CD4-positive, alpha-beta T cell (primary cell): ENCODE measurements around the gene ANKRD17. TPM values are rescaled to one million over a fixed set of nuclear protein-coding genes. Genes with fewer than 3 reads are reported as not detected.
A peak's percentile ranks its signal among the peaks of the same experiment; 100 is the strongest.

Source experiments
- ATAC-seq: fragments of 200-7000 bp; cut with Tn5 transposase; one replicate; pipeline ENCODE4 v1.10.0; 2022; ENCODE audit warnings: mild to moderate bottlenecking; ENCODE audit not compliant: poor library complexity
- CTCF ChIA-PET: fragments of 350-600 bp; sonication (Branson Sonifier 250); formaldehyde crosslinking; loops from one replicate; lab custom pipeline; 2021; ENCODE audit warnings: antibody characterized with exemption, inconsistent platforms; lab: Charles Lee
- POLR2A ChIA-PET: fragments of 350-600 bp; sonication (Branson Sonifier 250); formaldehyde crosslinking; loops from one replicate; lab custom pipeline; 2021; ENCODE audit warnings: antibody characterized with exemption, inconsistent platforms; lab: Charles Lee
- DNase-seq, 14 experiments: peaks; one replicate each; pipeline ENCODE4 v3.0.0-alpha.2; 2013 to 2020; ENCODE audit warnings: mixed read lengths in 2 of 14
- H3K27ac ChIP-seq, 2 donors: one replicate each; pipeline versions ENCODE4 v1.5.1 to v1.7.0; 2013; ENCODE audit warnings: low read length in 2 of 2, low read depth in 1 of 2, mild to moderate bottlenecking in 1 of 2
- H3K27me3 ChIP-seq, 2 experiments: 1 replicate in 1 of 2; 2 replicates in 1 of 2; pipeline versions ENCODE4 v1.6.1 to v1.7.0; 2013; ENCODE audit warnings: low read length in 2 of 2, control low read depth in 1 of 2, mild to moderate bottlenecking in 1 of 2, moderate library complexity in 1 of 2; ENCODE audit not compliant: insufficient read depth in 2 of 2, control insufficient read depth in 1 of 2
- H3K36me3 ChIP-seq: one replicate; pipeline ENCODE4 v1.6.1; 2013; ENCODE audit warnings: low read length, control low read depth; ENCODE audit not compliant: insufficient read depth
- H3K4me1 ChIP-seq: one replicate; pipeline ENCODE4 v1.6.1; 2013; ENCODE audit warnings: low read length, control low read depth; ENCODE audit not compliant: insufficient read depth
- H3K4me3 ChIP-seq: one replicate; pipeline ENCODE4 v1.5.1; 2013; ENCODE audit warnings: mild to moderate bottlenecking, low read length, moderate library complexity
- H3K9me3 ChIP-seq, 2 experiments: 1 replicate in 1 of 2; 2 replicates in 1 of 2; pipeline versions ENCODE4 v1.6.1 to v1.7.0; 2013; ENCODE audit warnings: low read length in 2 of 2, mild to moderate bottlenecking in 2 of 2, control low read depth in 1 of 2, moderate library complexity in 1 of 2; ENCODE audit not compliant: control insufficient read depth in 1 of 2, insufficient read depth in 1 of 2
- H3K27ac Mint-ChIP-seq: one replicate; pipeline ENCODE4 v1.8.0; 2020; ENCODE audit warnings: mixed read lengths
- H3K27me3 Mint-ChIP-seq: one replicate; pipeline ENCODE4 v1.8.0; 2021; ENCODE audit warnings: mixed read lengths
- H3K36me3 Mint-ChIP-seq: one replicate; pipeline ENCODE4 v1.8.0; 2021; ENCODE audit warnings: low read depth, mixed read lengths
- H3K4me1 Mint-ChIP-seq: one replicate; pipeline ENCODE4 v1.8.0; 2021; ENCODE audit warnings: low read depth, mixed read lengths
- H3K4me3 Mint-ChIP-seq: one replicate; pipeline ENCODE4 v1.8.0; 2020; ENCODE audit warnings: mild to moderate bottlenecking, mixed read lengths
- H3K9me3 Mint-ChIP-seq: one replicate; pipeline ENCODE4 v1.8.0; 2020; ENCODE audit warnings: mixed read lengths
- intact Hi-C, 2 experiments: fragments of 100-400 bp; cut with DNase I in 1 of 2; cut with micrococcal nuclease in 1 of 2; formaldehyde crosslinking; loops; one replicate each; pipeline versions ENCODE4 v1.15.1 to v1.9.0; 2023 to 2025; cut with DNase I, micrococcal nuclease
- total RNA-seq, 174 experiments: library from RNA in 2 of 174; stranded (reverse) in 2 of 174; gene quantifications; one replicate each; pipeline ENCODE4 v1.2.3 and lab custom pipeline; 2021 to 2026
- TF ChIP-seq, protein P1 (sequence below): fragments of 200-600 bp; IDR thresholded peaks from one replicate; pipeline ENCODE4 v1.8.0; 2022; ENCODE audit warnings: antibody characterized with exemption, mild to moderate bottlenecking

ANKRD17 gene
- total RNA-seq, 2 experiments from 2014 or later, result 31.9 to 34.1 TPM

DNA sequence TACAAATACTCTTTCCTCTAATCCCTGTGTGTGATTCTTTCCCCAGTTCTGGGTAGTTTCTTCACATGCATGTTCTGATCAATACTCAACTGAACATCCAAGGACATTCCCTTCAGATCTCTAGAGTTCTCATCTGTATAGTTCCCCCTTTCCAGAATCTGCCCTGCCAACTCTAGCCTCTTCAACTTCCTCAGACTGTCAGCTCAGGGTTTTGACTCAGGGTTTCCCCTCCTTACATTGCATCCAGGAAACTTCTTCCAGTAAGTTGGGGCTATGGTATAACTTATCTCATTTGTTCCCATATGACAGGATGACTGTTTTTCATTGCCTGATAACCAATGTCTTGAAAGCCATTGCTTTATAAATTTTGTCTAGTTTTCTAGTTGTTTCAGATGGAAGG lies 14.2 kb upstream of the ANKRD17 start:
- no peak for ATAC-seq
- H3K9me3 Mint-ChIP-seq, result no peaks in the 10 kb centered on the region
- TF ChIP-seq, protein P1, sequence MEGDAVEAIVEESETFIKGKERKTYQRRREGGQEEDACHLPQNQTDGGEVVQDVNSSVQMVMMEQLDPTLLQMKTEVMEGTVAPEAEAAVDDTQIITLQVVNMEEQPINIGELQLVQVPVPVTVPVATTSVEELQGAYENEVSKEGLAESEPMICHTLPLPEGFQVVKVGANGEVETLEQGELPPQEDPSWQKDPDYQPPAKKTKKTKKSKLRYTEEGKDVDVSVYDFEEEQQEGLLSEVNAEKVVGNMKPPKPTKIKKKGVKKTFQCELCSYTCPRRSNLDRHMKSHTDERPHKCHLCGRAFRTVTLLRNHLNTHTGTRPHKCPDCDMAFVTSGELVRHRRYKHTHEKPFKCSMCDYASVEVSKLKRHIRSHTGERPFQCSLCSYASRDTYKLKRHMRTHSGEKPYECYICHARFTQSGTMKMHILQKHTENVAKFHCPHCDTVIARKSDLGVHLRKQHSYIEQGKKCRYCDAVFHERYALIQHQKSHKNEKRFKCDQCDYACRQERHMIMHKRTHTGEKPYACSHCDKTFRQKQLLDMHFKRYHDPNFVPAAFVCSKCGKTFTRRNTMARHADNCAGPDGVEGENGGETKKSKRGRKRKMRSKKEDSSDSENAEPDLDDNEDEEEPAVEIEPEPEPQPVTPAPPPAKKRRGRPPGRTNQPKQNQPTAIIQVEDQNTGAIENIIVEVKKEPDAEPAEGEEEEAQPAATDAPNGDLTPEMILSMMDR, result no peak
- Histone ChIP-seq H3K27me3 (no peaks in the 10 kb centered on the region), H3K4me1 (no peaks in the 10 kb centered on the region), H3K9me3 (no peaks in the 10 kb centered on the region), H3K36me3 (no peaks in the 10 kb centered on the region), H3K4me3 (no peak overlapping the region), H3K27ac (no peak overlapping the region)
- CTCF ChIA-PET, result no interaction called here
- no peaks in the 10 kb centered on the region for H3K4me1 Mint-ChIP-seq
- H3K27me3 Mint-ChIP-seq, result no peaks in the 10 kb centered on the region
- POLR2A ChIA-PET, result no interaction called here
- H3K36me3 Mint-ChIP-seq, result peaks cover 19% of the 10 kb centered on the region
- intact Hi-C loops, result no loop called here
- H3K27ac Mint-ChIP-seq, result no peak overlapping the region
- DNase-seq, result no peak
- no peak overlapping the region for H3K4me3 Mint-ChIP-seq

DNA sequence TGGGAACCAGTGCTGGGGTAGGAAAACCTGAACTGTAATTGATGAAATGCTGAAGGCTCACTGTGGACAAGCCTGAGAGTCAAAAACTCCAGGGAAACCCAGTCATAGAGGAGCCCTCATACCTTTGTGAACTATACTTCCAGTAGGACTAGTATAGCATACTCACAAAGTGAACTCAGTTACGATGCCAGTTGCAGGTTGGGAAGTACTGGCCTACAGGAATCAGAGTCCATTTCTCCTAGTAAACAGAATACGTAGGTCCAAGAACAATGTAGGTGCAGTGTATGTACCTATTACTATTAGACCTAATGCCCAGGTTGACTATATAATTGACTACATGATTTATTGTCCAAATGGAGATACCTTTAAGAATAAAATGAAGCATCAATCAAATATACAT lies 8.5 kb upstream of the ANKRD17 start:
- no peak overlapping the region for H3K4me3 Mint-ChIP-seq
- ATAC-seq (no peak), DNase-seq (no peak)
- POLR2A ChIA-PET, result no interaction called here
- peaks cover 24% of the 10 kb centered on the region for H3K4me1 Mint-ChIP-seq
- intact Hi-C loops, result no loop called here
- no peaks in the 10 kb centered on the region for H3K36me3 Mint-ChIP-seq
- H3K27ac Mint-ChIP-seq, result peak overlapping the region; percentile 81
- H3K27me3 Mint-ChIP-seq, result no peaks in the 10 kb centered on the region
- H3K36me3 ChIP-seq, result peaks cover 4% of the 10 kb centered on the region
- H3K4me1 ChIP-seq, result no peaks in the 10 kb centered on the region
- no peaks in the 10 kb centered on the region for H3K9me3 ChIP-seq
- no peaks in the 10 kb centered on the region for H3K9me3 Mint-ChIP-seq
- H3K27me3 ChIP-seq, result no peaks in the 10 kb centered on the region
- CTCF ChIA-PET, result no interaction called here
- H3K27ac ChIP-seq, result no peak overlapping the region
- H3K4me3 ChIP-seq, result no peak overlapping the region
- TF ChIP-seq, protein P1, result no peak

DNA sequence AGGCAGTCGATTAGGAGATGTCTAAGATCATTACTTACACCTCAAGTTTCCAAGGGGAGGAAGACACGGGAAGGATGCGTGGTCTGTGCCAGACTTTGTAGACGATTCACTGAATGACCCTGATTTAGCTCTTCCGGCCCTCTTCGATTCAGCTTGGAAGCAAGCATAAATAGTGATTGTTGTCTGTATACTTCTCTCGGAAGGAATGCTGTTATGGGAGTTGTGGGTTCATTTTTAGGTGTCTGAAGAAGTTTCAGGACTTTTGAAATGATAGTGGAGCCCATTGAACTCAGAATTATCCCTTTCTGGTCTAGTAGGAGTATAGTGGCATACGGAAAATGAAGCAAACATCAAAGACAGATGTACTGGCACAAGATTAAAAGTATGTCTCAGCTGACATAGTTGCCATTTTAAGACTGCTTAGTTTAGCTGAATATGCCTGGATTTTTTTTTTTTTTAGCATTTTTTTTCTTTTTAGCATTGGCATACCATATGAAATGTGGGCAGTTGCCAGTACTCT lies 1.0 kb upstream of the ANKRD17 start:
- Mint-ChIP-seq H3K27me3 (no peaks in the 10 kb centered on the region), H3K36me3 (peaks cover 34% of the 10 kb centered on the region), H3K4me3 (peak overlapping the region; percentile 100), H3K9me3 (no peaks in the 10 kb centered on the region), H3K4me1 (peaks cover 74% of the 10 kb centered on the region), H3K27ac (peak overlapping the region; percentile 99)
- ATAC-seq, result peak; percentile 16
- CTCF ChIA-PET, result interaction anchor here (1.0 to 3.3 kb wide), 2 partner anchors 15 to 59 kb away, joined by 3 to 17 read pairs; no protein-coding TSS in a partner anchor
- peak overlapping the region; percentile 95 to 96 for H3K27ac ChIP-seq
- TF ChIP-seq, protein P1, result no peak
- POLR2A ChIA-PET, result interaction anchor here (0.7 to 5.1 kb wide), 8 partner anchors 9 to 221 kb away, joined by 3 to 63 read pairs (median 4); partner anchors contain the start of gene COX18
- intact Hi-C loops, result loop anchor here (1.0 to 5.0 kb wide), 7 partner anchors 36 to 898 kb away; partner anchors contain the start of genes COX18 (in 1 of the 2) and MTHFD2L (in 1 of the 2)
- H3K4me1 ChIP-seq, result peaks cover 20% of the 10 kb centered on the region
- H3K9me3 ChIP-seq, result no peaks in the 10 kb centered on the region
- DNase-seq, result peak in 4 of 14 experiments; percentile 2 to 56 (median 40)
- H3K4me3 ChIP-seq, result peak overlapping the region; percentile 74
- H3K36me3 ChIP-seq, result peaks cover 4% of the 10 kb centered on the region
- H3K27me3 ChIP-seq, result no peaks in the 10 kb centered on the region
